H1 (cell line): ENCODE data around the gene RBM18. TPM values are rescaled to one million over a fixed set of nuclear protein-coding genes. Genes with fewer than 3 reads are reported as not detected.

Experiments used
- CTCF ChIA-PET: fragments of 300-600 bp; sonication (Branson Sonifier 250); formaldehyde crosslinking; loops from one replicate; lab custom pipeline; 2021; ENCODE audit not compliant: partially characterized antibody; lab: Charles Lee
- POLR2A ChIA-PET: fragments of 300-600 bp; sonication (Branson Sonifier 250); formaldehyde crosslinking; loops from one replicate; lab custom pipeline; 2021; ENCODE audit warnings: inconsistent platforms; ENCODE audit not compliant: partially characterized antibody; lab: Charles Lee
- DNase-seq, 2 experiments: peaks; one replicate each; pipeline versions ENCODE4 v3.0.0 to v3.0.0-alpha.2; 2010 to 2022; ENCODE audit warnings: low spot score in 2 of 2, low read depth in 1 of 2, mixed read lengths in 1 of 2
- FAIRE-seq: peaks from 2 replicates; lab custom pipeline; 2011; peaks lifted over from hg19 to GRCh38; lab: Jason Lieb, UNC
- H2AFZ ChIP-seq: 2 replicates; pipeline ENCODE4 v1.8.1; 2012; ENCODE audit warnings: low read length, inconsistent platforms
- H2AK5ac ChIP-seq: 2 replicates; pipeline ENCODE4 v1.6.1; 2013; ENCODE audit warnings: low read depth, low read length
- H2BK120ac ChIP-seq: replicated peaks from 2 replicates; pipeline ENCODE3; 2013; ENCODE audit warnings: low read depth, low read length, inconsistent platforms
- H2BK12ac ChIP-seq: 2 replicates; pipeline ENCODE4 v1.6.1; 2013; ENCODE audit warnings: low read depth, low read length
- H2BK15ac ChIP-seq: 2 replicates; pipeline ENCODE4 v1.6.1; 2013; ENCODE audit warnings: low read length
- H2BK20ac ChIP-seq: 2 replicates; pipeline ENCODE4 v1.6.1; 2013; ENCODE audit warnings: low read length
- H2BK5ac ChIP-seq: 2 replicates; pipeline ENCODE4 v1.6.1; 2013; ENCODE audit warnings: low read depth, low read length
- H3K14ac ChIP-seq: 2 replicates; pipeline ENCODE4 v1.6.1; 2013; ENCODE audit warnings: inconsistent platforms; ENCODE audit not compliant: insufficient read length
- H3K18ac ChIP-seq: 2 replicates; pipeline ENCODE4 v1.6.1; 2013; ENCODE audit warnings: low read length; ENCODE audit errors: extremely low read depth
- H3K23ac ChIP-seq: 2 replicates; pipeline ENCODE4 v1.6.1; 2013; ENCODE audit warnings: inconsistent platforms; ENCODE audit not compliant: insufficient read length
- H3K23me2 ChIP-seq: 2 replicates; pipeline ENCODE4 v1.6.1; 2013; ENCODE audit warnings: low read depth, low read length
- H3K27ac ChIP-seq: 2 replicates; pipeline ENCODE4 v1.6.1; 2011; ENCODE audit warnings: low read depth, low read length, inconsistent platforms
- H3K27me3 ChIP-seq, 4 experiments: replicated peaks in 1 of 4; 1 replicate in 1 of 4; 2 replicates in 3 of 4; pipeline versions ENCODE4 v1.6.1 to v1.8.1; 2011 to 2013; ENCODE audit warnings: low read length in 3 of 4, mild to moderate bottlenecking in 3 of 4, inconsistent platforms in 2 of 4, mixed read lengths in 2 of 4, moderate library complexity in 1 of 4; ENCODE audit not compliant: control insufficient read depth in 3 of 4, insufficient read depth in 3 of 4; ENCODE audit errors: extremely low read depth in 1 of 4
- H3K36me3 ChIP-seq, 4 experiments: 2 replicates each; pipeline versions ENCODE4 v1.6.1 to v1.8.1; 2011 to 2013; ENCODE audit warnings: mild to moderate bottlenecking in 4 of 4, low read length in 3 of 4, moderate library complexity in 2 of 4, control low read depth in 1 of 4, inconsistent platforms in 1 of 4; ENCODE audit not compliant: insufficient read depth in 4 of 4, control insufficient read depth in 2 of 4
- H3K4ac ChIP-seq: replicated peaks from 2 replicates; pipeline ENCODE3; 2013; ENCODE audit warnings: low read length, low read depth, mixed read lengths, inconsistent platforms; ENCODE audit not compliant: insufficient read length
- H3K4me1 ChIP-seq, 4 experiments: replicated peaks in 1 of 4; 1 replicate in 1 of 4; 2 replicates in 3 of 4; pipeline versions ENCODE4 v1.6.1 to v1.8.1; 2011 to 2013; ENCODE audit warnings: low read length in 3 of 4, inconsistent platforms in 2 of 4, mixed read lengths in 1 of 4; ENCODE audit not compliant: insufficient read depth in 4 of 4, control insufficient read depth in 3 of 4
- H3K4me2 ChIP-seq, 2 experiments: 2 replicates each; pipeline versions ENCODE4 v1.6.1 to v1.8.1; 2011 to 2013; ENCODE audit warnings: low read depth in 2 of 2, low read length in 2 of 2, control low read depth in 1 of 2, inconsistent platforms in 1 of 2, mild to moderate bottlenecking in 1 of 2; ENCODE audit not compliant: insufficient read depth in 1 of 2
- H3K4me3 ChIP-seq, 4 experiments: fragments of 200-600, 300-600 bp in 1 of 4; sonication (generic), shearing (Covaris generic), sonication (Bioruptor Twin) in 1 of 4; 2 replicates each; pipeline versions ENCODE4 v1.5.1 to v1.8.1; 2011 to 2016; ENCODE audit warnings: low read length in 4 of 4, low read depth in 3 of 4, control low read depth in 2 of 4, inconsistent platforms in 2 of 4, mild to moderate bottlenecking in 2 of 4, mixed read lengths in 1 of 4, moderate library complexity in 1 of 4; ENCODE audit not compliant: insufficient read depth in 2 of 4; ENCODE audit errors: extremely low read depth in 1 of 4
- H3K56ac ChIP-seq: replicated peaks from 2 replicates; pipeline ENCODE3; 2013; ENCODE audit warnings: low read depth, mild to moderate bottlenecking, mixed read lengths, low read length, inconsistent platforms; ENCODE audit not compliant: insufficient read length
- H3K79me1 ChIP-seq: 2 replicates; pipeline ENCODE4 v1.6.1; 2013; ENCODE audit warnings: low read depth, low read length, control low read depth
- H3K79me2 ChIP-seq, 2 experiments: 2 replicates each; pipeline versions ENCODE4 v1.6.1 to v1.8.1; 2012 to 2013; ENCODE audit warnings: low read length in 2 of 2, mild to moderate bottlenecking in 2 of 2, inconsistent platforms in 1 of 2; ENCODE audit not compliant: insufficient read depth in 2 of 2, control insufficient read depth in 1 of 2
- H3K9ac ChIP-seq, 4 experiments: replicated peaks in 1 of 4; 1 replicate in 1 of 4; 2 replicates in 3 of 4; pipeline versions ENCODE4 v1.6.1 to v1.8.1; 2011 to 2013; ENCODE audit warnings: low read depth in 3 of 4, low read length in 3 of 4, control low read depth in 2 of 4, mild to moderate bottlenecking in 2 of 4, moderate library complexity in 2 of 4, inconsistent platforms in 1 of 4; ENCODE audit errors: extremely low read depth in 1 of 4
- H3K9me3 ChIP-seq, 2 experiments: 2 replicates each; pipeline versions ENCODE4 v1.6.1 to v1.8.1; 2012 to 2013; ENCODE audit warnings: mild to moderate bottlenecking in 2 of 2, moderate library complexity in 2 of 2, control low read depth in 1 of 2, inconsistent platforms in 1 of 2, low read depth in 1 of 2, low read length in 1 of 2, mixed read lengths in 1 of 2; ENCODE audit not compliant: insufficient read depth in 2 of 2
- H4K20me1 ChIP-seq, 2 experiments: replicated peaks in 1 of 2; 2 replicates each; pipeline versions ENCODE3 to v1.8.1; 2011 to 2013; ENCODE audit warnings: inconsistent platforms in 2 of 2, low read length in 2 of 2, mild to moderate bottlenecking in 1 of 2; ENCODE audit not compliant: insufficient read depth in 2 of 2, control insufficient read depth in 1 of 2
- H4K5ac ChIP-seq: 2 replicates; pipeline ENCODE4 v1.6.1; 2013; ENCODE audit warnings: low read length, low read depth, mixed read lengths, inconsistent platforms; ENCODE audit not compliant: insufficient read length
- H4K8ac ChIP-seq: 2 replicates; pipeline ENCODE4 v1.8.0; 2013; ENCODE audit warnings: mild to moderate bottlenecking, moderate library complexity, low read length, inconsistent platforms; ENCODE audit not compliant: insufficient read depth; ENCODE audit errors: extremely low read depth
- H4K91ac ChIP-seq: replicated peaks from 2 replicates; pipeline ENCODE3; 2013; ENCODE audit warnings: low read length, mixed read lengths, inconsistent platforms; ENCODE audit not compliant: insufficient read length
- ASH2L ChIP-seq: fragments of 200-600, 300-600 bp; sonication (generic); IDR thresholded peaks from one replicate; pipeline ENCODE4 v1.7.1; 2017; ENCODE audit warnings: low read length
- BACH1 ChIP-seq: IDR thresholded peaks from 2 replicates; pipeline ENCODE4 v1.6.1; 2012; ENCODE audit warnings: low read length, improper control_type of control experiment
- CHD2 ChIP-seq: IDR thresholded peaks from 2 replicates; pipeline ENCODE4 v1.6.1; 2012; ENCODE audit warnings: low read length, improper control_type of control experiment
- HDAC2 ChIP-seq, 2 experiments: fragments of 300-600 bp in 1 of 2; sonication (generic) in 1 of 2; IDR thresholded peaks; 2 replicates each; pipeline ENCODE4 v1.6.1; 2011 to 2012; ENCODE audit warnings: low read depth in 2 of 2, low read length in 2 of 2, mild to moderate bottlenecking in 2 of 2, moderate library complexity in 2 of 2, borderline replicate concordance in 1 of 2, inconsistent platforms in 1 of 2
- NANOG ChIP-seq: IDR thresholded peaks from 2 replicates; pipeline ENCODE4 v1.6.1; 2011; ENCODE audit warnings: low read length, low read depth, mild to moderate bottlenecking, inconsistent platforms; ENCODE audit not compliant: insufficient read depth, poor library complexity, severe bottlenecking
- PHF8 ChIP-seq: fragments of 200-600 bp; sonication (generic); conservative IDR thresholded peaks from 2 replicates; pipeline ENCODE4 v1.7.1; 2012; ENCODE audit warnings: low read depth, mild to moderate bottlenecking, inconsistent platforms, low read length, moderate library complexity
- RNF2 ChIP-seq: fragments of 200-900, 300-1000 bp; sonication (generic); IDR thresholded peaks from 2 replicates; pipeline ENCODE4 v1.7.1; 2016; ENCODE audit warnings: borderline replicate concordance, low read depth, mild to moderate bottlenecking, antibody characterized with exemption, low read length; ENCODE audit not compliant: poor library complexity, severe bottlenecking; ENCODE audit errors: missing control alignments
- USF2 ChIP-seq: IDR thresholded peaks from 2 replicates; pipeline ENCODE4 v1.6.1; 2011; ENCODE audit warnings: low read length, improper control_type of control experiment
- YY1 ChIP-seq: IDR thresholded peaks from 2 replicates; pipeline ENCODE4 v1.6.1; 2011; ENCODE audit warnings: low read depth, mild to moderate bottlenecking, low read length
- WGBS, 2 experiments: shearing (Covaris generic) in 1 of 2; methylation state at CpG; one replicate each; pipeline versions ENCODE4 v1.1.6 to v1.1.7; 2013 to 2015; ENCODE audit warnings: low lambda C conversion rate in 2 of 2, mixed read lengths in 2 of 2, inconsistent platforms in 1 of 2, low coverage in 1 of 2, missing lambda C conversion rate in 1 of 2; ENCODE audit not compliant: insufficient replicate concordance in 2 of 2, insufficient coverage in 1 of 2, insufficient read length in 1 of 2; ENCODE audit errors: extremely low coverage in 1 of 2, missing lambda C conversion rate in 1 of 2; 5-methylcytosine and 5-hydroxymethylcytosine counted together
- polyA plus RNA-seq, 7 experiments: library from polyadenylated mRNA; depleted of rRNA in 3 of 7; stranded (reverse) in 5 of 7; unstranded in 2 of 7; fragments of >200 nt in 5 of 7; fragments of 200-250 nt in 2 of 7; gene quantifications; 1 replicate in 5 of 7; 2 replicates in 1 of 7; 4 replicates in 1 of 7; pipeline versions ENCODE4 v1.2.1 to v1.2.3, GENCODE V29; 2011 to 2013; ENCODE audit warnings: missing spikeins in 2 of 7, mixed read lengths in 2 of 7
- total RNA-seq: library from RNA; stranded (reverse); fragmentation: NEBNext Ultra II Directional; extraction: Animal tissue kit (Norgen Biotek cat#: 25700); gene quantifications from 2 replicates; pipeline ENCODE4 v1.2.1, GENCODE V29; 2021

Gene RBM18
- total and polyA plus RNA-seq, 2 of the 8 experiments (the other 6 are each of a cell fraction or from before 2014, with no cell fraction given): 5.9 to 14.3 TPM

GRCh38 chr9:122221183-122221811 lies 43.3 kb downstream of the RBM18 start:
- peaks cover 25% of the 10 kb centered on the region; the same call in 1 of the 2 replicates for H3K23me2 ChIP-seq
- no peak overlapping the region for H3K56ac ChIP-seq
- WGBS, 2 experiments: 4% methylated on average over 19 of the region's 27 CpGs; no CpG with 5 or more reads in 1 of the 2 experiments
- H3K4me3 ChIP-seq: peak overlapping the region; percentile 8 to 59 (median 26); a peak in 6 of 8 replicates
- 0 out of 2 replicates have a peak overlapping the region, but pooled peaks have one; percentile 17 for H2BK5ac ChIP-seq
- peaks cover 5 to 52% (median 40%) of the 10 kb centered on the region in 4 experiments for H3K4me1 ChIP-seq
- no peaks in the 10 kb centered on the region for H3K79me1 ChIP-seq
- H2AFZ ChIP-seq: no peak overlapping the region
- peaks cover 17 to 38% of the 10 kb centered on the region in 2 experiments for H4K20me1 ChIP-seq
- H3K23ac ChIP-seq: no peak overlapping the region
- no peak overlapping the region for H2BK120ac ChIP-seq
- no peak overlapping the region for H4K91ac ChIP-seq
- H3K9me3 ChIP-seq: no peaks in the 10 kb centered on the region
- no peak overlapping the region for H2BK15ac ChIP-seq
- H4K8ac ChIP-seq: no peak overlapping the region
- H2BK20ac ChIP-seq: no peak overlapping the region
- H3K14ac ChIP-seq: no peak overlapping the region
- peak in 1 of 2 experiments; percentile 85 for DNase-seq
- POLR2A ChIA-PET: interaction anchor here (0.7 to 1.0 kb wide), 4 partner anchors 24 to 94 kb away, joined by 3 to 4 read pairs (median 3); no protein-coding TSS in a partner anchor
- peak; percentile 7 for FAIRE-seq
- peak overlapping the region; percentile 80 to 87 for H3K4me2 ChIP-seq
- no peak overlapping the region for H3K27ac ChIP-seq
- no peaks in the 10 kb centered on the region for H3K79me2 ChIP-seq
- peaks cover 93 to 100% (median 99%) of the 10 kb centered on the region in 4 experiments for H3K27me3 ChIP-seq
- no peak overlapping the region for H2AK5ac ChIP-seq
- no peak overlapping the region for H3K9ac ChIP-seq
- H2BK12ac ChIP-seq: no peak overlapping the region
- no peak overlapping the region; the same call in 1 of the 2 replicates for H3K18ac ChIP-seq
- H3K36me3 ChIP-seq: no peaks in the 10 kb centered on the region; a peak in 1 of 8 replicates
- no peak overlapping the region for H4K5ac ChIP-seq
- no peak overlapping the region for H3K4ac ChIP-seq
- CTCF ChIA-PET: interaction anchor here (0.8 to 4.6 kb wide), 5 partner anchors 9 to 97 kb away, joined by 3 to 26 read pairs (median 3); partner anchors contain the start of gene NDUFA8
- TF ChIP-seq CHD2: no peak
- peak; percentile 61 for TF ChIP-seq ASH2L
- TF ChIP-seq HDAC2 (IDR thresholded peaks at IDR 0.05; ENCODE audit: borderline replicate concordance in 1 of 2, low read depth in 2 of 2, low read length in 2 of 2): 0 out of 4 replicates have a peak, but pooled peaks of 1 of the 2 experiments have one; percentile 28
- no peak for TF ChIP-seq RNF2
- TF ChIP-seq BACH1: peak; percentile 15; the same call in 1 of the 2 replicates
- no peak for TF ChIP-seq YY1
- peak; percentile 56 for TF ChIP-seq NANOG
- no peak for TF ChIP-seq USF2
- no peak for TF ChIP-seq PHF8
